ENCODE results near the gene TMEM154.

GRCh38 chr4:152659806-152660205 lies 20.0 kb downstream of the TMEM154 start:
- TF ChIP-seq CTCF (IDR thresholded peaks at IDR 0.05): no peak
- TF ChIP-seq POLR2A (IDR thresholded peaks at IDR 0.05): no peak
